ENCODE results near the gene BNC2.
A peak's percentile ranks its signal among the peaks of the same experiment; 100 is the strongest.

Gene BNC2

GRCh38 chr9:16384993-16385392 lies 485.5 kb downstream of the BNC2 start:
- WGBS, 2 donors (ENCODE audit: extremely low coverage in 2 of 2, insufficient read length in 2 of 2, insufficient replicate concordance in 1 of 2), result no CpG with 5 or more reads among the region's 6 CpGs
- Histone ChIP-seq H2BK15ac (ENCODE audit: low read length) (no peak overlapping the region), H3K9me3 (replicated peaks in 1 of 2; ENCODE audit: control insufficient read depth in 2 of 2, insufficient read depth in 1 of 2, low read depth in 1 of 2, low read length in 2 of 2) (peaks cover 0 to under 1% of the 10 kb centered on the region in 2 donors)

GRCh38 chr9:16377311-16377710 lies 493.2 kb downstream of the BNC2 start:
- no peak overlapping the region for H4K8ac ChIP-seq (ENCODE audit: low read depth, low read length)
- no CpG with 5 or more reads among the region's 4 CpGs for WGBS, 2 donors (ENCODE audit: extremely low coverage in 2 of 2, insufficient read length in 2 of 2, insufficient replicate concordance in 1 of 2)

More at GRCh38 chr9:16384993-16385392, 485.5 kb downstream of the BNC2 start:
- no peak overlapping the region for H3K14ac ChIP-seq (ENCODE audit: low read length)
- no peak overlapping the region for H2BK120ac ChIP-seq (ENCODE audit: low read depth, low read length)
- H3K23ac ChIP-seq (ENCODE audit: low read depth, low read length, poor library complexity), result no peak overlapping the region
- H3K79me1 ChIP-seq (ENCODE audit: low read depth, low read length), result no peaks in the 10 kb centered on the region
- no peak overlapping the region for H2AFZ ChIP-seq (ENCODE audit: low read length)
- H4K91ac ChIP-seq (ENCODE audit: low read depth, low read length, poor library complexity), result no peak overlapping the region
- no peak overlapping the region for H3K27ac ChIP-seq (replicated peaks; ENCODE audit: low read length)
- peaks cover 0 to under 1% (median 0%) of the 10 kb centered on the region in 3 experiments for H3K27me3 ChIP-seq (ENCODE audit: control insufficient read depth in 3 of 3, insufficient read depth in 3 of 3, low read depth in 1 of 3, low read length in 3 of 3)
- H3K36me3 ChIP-seq (replicated peaks in 1 of 2; ENCODE audit: control insufficient read depth in 2 of 2, insufficient read depth in 2 of 2, low read length in 2 of 2), result no peaks in the 10 kb centered on the region
- H3K9ac ChIP-seq (ENCODE audit: low read depth, low read length, poor library complexity), result no peak overlapping the region
- no peak overlapping the region for H2BK12ac ChIP-seq (ENCODE audit: low read length)
- no peak for DNase-seq (ENCODE audit: low spot score)
- no peak overlapping the region for H3K4me3 ChIP-seq (ENCODE audit: low read length in 2 of 2)
- H3K18ac ChIP-seq (ENCODE audit: low read length), result no peak overlapping the region
- no peak overlapping the region for H4K8ac ChIP-seq (ENCODE audit: low read depth, low read length)
- no peak overlapping the region for H3K4me2 ChIP-seq (ENCODE audit: insufficient read depth, low read length, poor library complexity, severe bottlenecking)
- no peak overlapping the region for H3K4ac ChIP-seq (ENCODE audit: low read length)
- H3K4me1 ChIP-seq (ENCODE audit: control insufficient read depth in 2 of 2, insufficient read depth in 1 of 2, low read depth in 1 of 2, low read length in 2 of 2), result peaks cover 0 to 2% of the 10 kb centered on the region in 2 donors
- H2AK5ac ChIP-seq (ENCODE audit: low read depth, low read length), result no peak overlapping the region
- no peak overlapping the region for H2BK5ac ChIP-seq (ENCODE audit: low read length)

GRCh38 chr9:16371306-16371705 lies 499.2 kb downstream of the BNC2 start:
- no peak overlapping the region for H3K4me3 ChIP-seq (ENCODE audit: low read length in 2 of 2)
- no peak overlapping the region for H2AK5ac ChIP-seq (ENCODE audit: low read depth, low read length)
- H4K8ac ChIP-seq (ENCODE audit: low read depth, low read length), result no peak overlapping the region
- H3K4ac ChIP-seq (ENCODE audit: low read length), result no peak overlapping the region
- DNase-seq (ENCODE audit: low spot score), result peak; percentile 6
- no peaks in the 10 kb centered on the region for H3K9me3 ChIP-seq (replicated peaks in 1 of 2; ENCODE audit: control insufficient read depth in 2 of 2, insufficient read depth in 1 of 2, low read depth in 1 of 2, low read length in 2 of 2)
- no peak overlapping the region for H2BK5ac ChIP-seq (ENCODE audit: low read length)
- H3K18ac ChIP-seq (ENCODE audit: low read length), result no peak overlapping the region
- H3K36me3 ChIP-seq (replicated peaks in 1 of 2; ENCODE audit: control insufficient read depth in 2 of 2, insufficient read depth in 2 of 2, low read length in 2 of 2), result no peaks in the 10 kb centered on the region
- no peak overlapping the region for H3K23ac ChIP-seq (ENCODE audit: low read depth, low read length, poor library complexity)
- WGBS, 2 donors (ENCODE audit: extremely low coverage in 2 of 2, insufficient read length in 2 of 2, insufficient replicate concordance in 1 of 2), result no CpG with 5 or more reads among the region's 4 CpGs
- H2BK15ac ChIP-seq (ENCODE audit: low read length), result no peak overlapping the region
- no peaks in the 10 kb centered on the region for H3K79me1 ChIP-seq (ENCODE audit: low read depth, low read length)
- H3K14ac ChIP-seq (ENCODE audit: low read length), result no peak overlapping the region
- no peak overlapping the region for H3K9ac ChIP-seq (ENCODE audit: low read depth, low read length, poor library complexity)
- H2AFZ ChIP-seq (ENCODE audit: low read length), result no peak overlapping the region
- H4K91ac ChIP-seq (ENCODE audit: low read depth, low read length, poor library complexity), result no peak overlapping the region
- no peak overlapping the region for H3K27ac ChIP-seq (replicated peaks; ENCODE audit: low read length)
- H3K4me2 ChIP-seq (ENCODE audit: insufficient read depth, low read length, poor library complexity, severe bottlenecking), result no peak overlapping the region
- peaks cover 0 to 8% of the 10 kb centered on the region in 2 donors for H3K4me1 ChIP-seq (ENCODE audit: control insufficient read depth in 2 of 2, insufficient read depth in 1 of 2, low read depth in 1 of 2, low read length in 2 of 2)
- peaks cover 0 to 4% (median 0%) of the 10 kb centered on the region in 3 experiments for H3K27me3 ChIP-seq (ENCODE audit: control insufficient read depth in 3 of 3, insufficient read depth in 3 of 3, low read depth in 1 of 3, low read length in 3 of 3)
- no peak overlapping the region for H2BK12ac ChIP-seq (ENCODE audit: low read length)
- H2BK120ac ChIP-seq (ENCODE audit: low read depth, low read length), result no peak overlapping the region

More at GRCh38 chr9:16377311-16377710, 493.2 kb downstream of the BNC2 start:
- Histone ChIP-seq H3K36me3 (replicated peaks in 1 of 2; ENCODE audit: control insufficient read depth in 2 of 2, insufficient read depth in 2 of 2, low read length in 2 of 2) (no peaks in the 10 kb centered on the region), H3K4me2 (ENCODE audit: insufficient read depth, low read length, poor library complexity, severe bottlenecking) (no peak overlapping the region), H2AK5ac (ENCODE audit: low read depth, low read length) (no peak overlapping the region), H3K9ac (ENCODE audit: low read depth, low read length, poor library complexity) (no peak overlapping the region), H3K79me1 (ENCODE audit: low read depth, low read length) (no peaks in the 10 kb centered on the region), H2BK5ac (ENCODE audit: low read length) (no peak overlapping the region), H2BK12ac (ENCODE audit: low read length) (no peak overlapping the region), H4K91ac (ENCODE audit: low read depth, low read length, poor library complexity) (no peak overlapping the region), H3K4me1 (ENCODE audit: control insufficient read depth in 2 of 2, insufficient read depth in 1 of 2, low read depth in 1 of 2, low read length in 2 of 2) (no peaks in the 10 kb centered on the region), H2BK120ac (ENCODE audit: low read depth, low read length) (no peak overlapping the region), H3K27ac (replicated peaks; ENCODE audit: low read length) (no peak overlapping the region), H3K14ac (ENCODE audit: low read length) (no peak overlapping the region), H3K4me3 (ENCODE audit: low read length in 2 of 2) (no peak overlapping the region), H2BK15ac (ENCODE audit: low read length) (no peak overlapping the region), H3K9me3 (replicated peaks in 1 of 2; ENCODE audit: control insufficient read depth in 2 of 2, insufficient read depth in 1 of 2, low read depth in 1 of 2, low read length in 2 of 2) (no peaks in the 10 kb centered on the region), H3K23ac (ENCODE audit: low read depth, low read length, poor library complexity) (no peak overlapping the region), H2AFZ (ENCODE audit: low read length) (no peak overlapping the region), H3K4ac (ENCODE audit: low read length) (no peak overlapping the region), H3K18ac (ENCODE audit: low read length) (no peak overlapping the region), H3K27me3 (ENCODE audit: control insufficient read depth in 3 of 3, insufficient read depth in 3 of 3, low read depth in 1 of 3, low read length in 3 of 3) (no peaks in the 10 kb centered on the region)
- DNase-seq (ENCODE audit: low spot score), result no peak

GRCh38 chr9:16370647-16371046 lies 499.8 kb downstream of the BNC2 start:
- no peak overlapping the region for H2BK15ac ChIP-seq (ENCODE audit: low read length)
- H3K9ac ChIP-seq (ENCODE audit: low read depth, low read length, poor library complexity), result no peak overlapping the region
- WGBS, 2 donors (ENCODE audit: extremely low coverage in 2 of 2, insufficient read length in 2 of 2, insufficient replicate concordance in 1 of 2), result no CpG with 5 or more reads among the region's 13 CpGs
- H3K18ac ChIP-seq (ENCODE audit: low read length), result no peak overlapping the region
- H2BK12ac ChIP-seq (ENCODE audit: low read length), result no peak overlapping the region
- peaks cover 0 to 8% of the 10 kb centered on the region in 2 donors for H3K4me1 ChIP-seq (ENCODE audit: control insufficient read depth in 2 of 2, insufficient read depth in 1 of 2, low read depth in 1 of 2, low read length in 2 of 2)
- no peak overlapping the region for H4K8ac ChIP-seq (ENCODE audit: low read depth, low read length)
- no peak overlapping the region for H4K91ac ChIP-seq (ENCODE audit: low read depth, low read length, poor library complexity)
- H2AFZ ChIP-seq (ENCODE audit: low read length), result no peak overlapping the region
- H3K14ac ChIP-seq (ENCODE audit: low read length), result no peak overlapping the region
- H3K9me3 ChIP-seq (replicated peaks in 1 of 2; ENCODE audit: control insufficient read depth in 2 of 2, insufficient read depth in 1 of 2, low read depth in 1 of 2, low read length in 2 of 2), result no peaks in the 10 kb centered on the region
- H3K79me1 ChIP-seq (ENCODE audit: low read depth, low read length), result no peaks in the 10 kb centered on the region
- no peak overlapping the region for H3K4me2 ChIP-seq (ENCODE audit: insufficient read depth, low read length, poor library complexity, severe bottlenecking)
- no peaks in the 10 kb centered on the region for H3K36me3 ChIP-seq (replicated peaks in 1 of 2; ENCODE audit: control insufficient read depth in 2 of 2, insufficient read depth in 2 of 2, low read length in 2 of 2)
- no peak for DNase-seq (ENCODE audit: low spot score)
- H3K27me3 ChIP-seq (ENCODE audit: control insufficient read depth in 3 of 3, insufficient read depth in 3 of 3, low read depth in 1 of 3, low read length in 3 of 3), result peaks cover 0 to 4% (median 0%) of the 10 kb centered on the region in 3 experiments
- H2BK5ac ChIP-seq (ENCODE audit: low read length), result no peak overlapping the region
- H3K27ac ChIP-seq (replicated peaks; ENCODE audit: low read length), result no peak overlapping the region
- no peak overlapping the region for H2AK5ac ChIP-seq (ENCODE audit: low read depth, low read length)
- no peak overlapping the region for H3K23ac ChIP-seq (ENCODE audit: low read depth, low read length, poor library complexity)
- H3K4me3 ChIP-seq (ENCODE audit: low read length in 2 of 2), result no peak overlapping the region
- no peak overlapping the region for H3K4ac ChIP-seq (ENCODE audit: low read length)
- H2BK120ac ChIP-seq (ENCODE audit: low read depth, low read length), result no peak overlapping the region
